ENCODE results near the gene TBC1D22B. TPM values are rescaled to one million over a fixed set of nuclear protein-coding genes. Genes with fewer than 3 reads are reported as not detected.
A peak's percentile ranks its signal among the peaks of the same experiment; 100 is the strongest.

The TBC1D22B gene
- total and polyA plus RNA-seq, 7 donors = 4.3 to 25.6 (median 9.0) TPM

DNA sequence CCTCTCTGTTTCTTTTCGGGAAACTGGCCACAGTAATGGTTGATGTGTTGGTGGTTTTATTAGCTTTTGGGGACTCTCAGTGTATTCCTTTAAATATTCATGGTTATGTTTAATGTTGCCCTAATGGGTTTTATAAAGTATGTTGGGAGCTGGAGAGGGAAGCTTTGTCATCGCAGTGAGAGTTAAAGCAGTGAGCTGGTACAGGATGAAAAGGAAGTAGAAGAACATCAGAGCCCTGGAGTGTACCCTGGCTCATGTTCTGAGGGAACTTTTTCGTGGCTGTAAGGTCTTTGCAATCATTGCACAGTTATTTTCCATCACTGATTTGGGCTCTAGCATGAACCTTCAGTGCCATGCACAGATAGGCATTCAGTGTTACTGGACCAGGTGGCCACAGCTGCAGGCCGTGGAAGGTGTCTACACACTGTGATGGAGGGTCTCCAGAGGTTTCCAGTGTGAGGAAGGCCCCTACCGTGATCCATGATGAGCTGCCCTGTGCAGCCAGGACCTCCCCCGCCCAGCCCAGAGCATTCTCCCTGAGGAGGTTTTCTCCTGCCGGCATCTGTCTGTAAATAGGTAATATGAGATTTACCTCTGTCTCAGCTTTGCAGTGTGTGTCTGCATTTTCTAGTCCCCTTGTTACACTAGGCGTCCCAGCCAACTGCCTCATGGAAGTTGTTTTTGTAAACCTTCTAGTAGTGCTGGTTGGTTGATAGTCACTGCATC, 22.8 kb downstream of the TBC1D22B start:
- DNase-seq (no peak), ATAC-seq (peak in 1 of 4 donors; percentile 7)
- Histone ChIP-seq H3K4me3 (peak overlapping the region; percentile 15), H3K27me3 (ENCODE audit: insufficient read depth in 3 of 3, low read length in 2 of 3) (no peaks in the 10 kb centered on the region), H3K4me1 (peaks cover 86% of the 10 kb centered on the region), H3K36me3 (ENCODE audit: insufficient read depth in 1 of 2, low read depth in 1 of 2) (peaks cover 6 to 31% of the 10 kb centered on the region in 2 donors), H3K27ac (peak overlapping the region; percentile 85), H3K9me3 (no peaks in the 10 kb centered on the region)
- 54 to 79% (median 57%) methylated on average over 8 of the region's 8 CpGs for WGBS, 3 donors
- intact Hi-C loops (cut with DNase I) = no loop called here
- TF ChIP-seq, protein P1, sequence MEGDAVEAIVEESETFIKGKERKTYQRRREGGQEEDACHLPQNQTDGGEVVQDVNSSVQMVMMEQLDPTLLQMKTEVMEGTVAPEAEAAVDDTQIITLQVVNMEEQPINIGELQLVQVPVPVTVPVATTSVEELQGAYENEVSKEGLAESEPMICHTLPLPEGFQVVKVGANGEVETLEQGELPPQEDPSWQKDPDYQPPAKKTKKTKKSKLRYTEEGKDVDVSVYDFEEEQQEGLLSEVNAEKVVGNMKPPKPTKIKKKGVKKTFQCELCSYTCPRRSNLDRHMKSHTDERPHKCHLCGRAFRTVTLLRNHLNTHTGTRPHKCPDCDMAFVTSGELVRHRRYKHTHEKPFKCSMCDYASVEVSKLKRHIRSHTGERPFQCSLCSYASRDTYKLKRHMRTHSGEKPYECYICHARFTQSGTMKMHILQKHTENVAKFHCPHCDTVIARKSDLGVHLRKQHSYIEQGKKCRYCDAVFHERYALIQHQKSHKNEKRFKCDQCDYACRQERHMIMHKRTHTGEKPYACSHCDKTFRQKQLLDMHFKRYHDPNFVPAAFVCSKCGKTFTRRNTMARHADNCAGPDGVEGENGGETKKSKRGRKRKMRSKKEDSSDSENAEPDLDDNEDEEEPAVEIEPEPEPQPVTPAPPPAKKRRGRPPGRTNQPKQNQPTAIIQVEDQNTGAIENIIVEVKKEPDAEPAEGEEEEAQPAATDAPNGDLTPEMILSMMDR (IDR thresholded peaks at IDR 0.05) = no peak

DNA sequence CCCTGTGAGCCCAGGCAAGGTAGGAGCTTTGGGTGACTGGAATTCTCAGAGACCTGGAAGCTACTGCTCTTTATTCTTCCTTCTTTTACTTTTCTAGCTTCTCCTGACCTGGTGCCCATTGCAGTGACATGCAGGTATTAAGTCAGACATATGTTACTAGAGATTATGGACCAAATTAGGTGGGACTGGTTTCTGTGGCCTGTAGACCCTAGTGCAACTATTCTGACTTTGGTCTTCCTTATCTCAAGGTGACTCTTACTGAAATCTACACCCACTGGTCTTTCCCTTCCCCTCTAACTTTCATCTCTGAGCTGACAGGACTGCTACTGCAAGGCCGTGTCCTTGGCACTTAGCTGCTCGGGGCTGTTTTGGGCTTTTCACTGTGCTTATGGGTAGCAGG, 24.8 kb downstream of the TBC1D22B start:
- Histone ChIP-seq H3K4me1 (peaks cover 77% of the 10 kb centered on the region), H3K9me3 (no peaks in the 10 kb centered on the region), H3K36me3 (ENCODE audit: insufficient read depth in 1 of 2, low read depth in 1 of 2) (peaks cover 6 to 49% of the 10 kb centered on the region in 2 donors), H3K27me3 (ENCODE audit: insufficient read depth in 3 of 3, low read length in 2 of 3) (no peaks in the 10 kb centered on the region), H3K27ac (peak overlapping the region; percentile 85), H3K4me3 (no peak overlapping the region)
- no peak for DNase-seq
- TF ChIP-seq, protein P1 (IDR thresholded peaks at IDR 0.05) = no peak
- WGBS, 3 donors = 82 to 91% (median 84%) methylated on average over 2 of the region's 2 CpGs
- ATAC-seq = no peak
- intact Hi-C loops (cut with DNase I) = no loop called here

DNA sequence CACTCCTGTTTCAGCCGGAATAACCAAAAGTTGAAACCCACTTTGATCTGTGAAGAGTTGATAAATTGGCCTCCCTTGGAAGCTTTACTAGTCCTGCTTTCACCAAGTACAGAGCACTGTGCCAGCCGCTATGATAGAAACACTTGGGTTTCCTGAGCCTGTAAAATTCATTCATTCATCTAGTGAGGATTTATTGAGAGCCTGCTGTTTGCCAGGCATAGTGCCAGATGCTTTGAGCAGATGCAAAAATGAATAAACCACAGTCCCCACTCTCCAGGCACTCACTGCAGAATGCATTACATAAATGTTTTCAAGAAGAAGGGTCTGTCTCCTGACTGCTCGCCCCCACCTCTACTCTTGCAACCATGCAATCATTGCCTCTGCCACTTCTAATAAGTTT, 25.7 kb downstream of the TBC1D22B start:
- ATAC-seq (no peak), DNase-seq (no peak)
- TF ChIP-seq, protein P1 (IDR thresholded peaks at IDR 0.05) = no peak
- Histone ChIP-seq H3K9me3 (no peaks in the 10 kb centered on the region), H3K36me3 (ENCODE audit: insufficient read depth in 1 of 2, low read depth in 1 of 2) (peaks cover 6 to 58% of the 10 kb centered on the region in 2 donors), H3K4me3 (peak overlapping the region; percentile 22), H3K27ac (peak overlapping the region; percentile 85), H3K27me3 (ENCODE audit: insufficient read depth in 3 of 3, low read length in 2 of 3) (no peaks in the 10 kb centered on the region), H3K4me1 (peaks cover 68% of the 10 kb centered on the region)
- intact Hi-C loops (cut with DNase I) = no loop called here
- 23 to 33% (median 26%) methylated on average over 3 of the region's 3 CpGs for WGBS, 3 donors

DNA sequence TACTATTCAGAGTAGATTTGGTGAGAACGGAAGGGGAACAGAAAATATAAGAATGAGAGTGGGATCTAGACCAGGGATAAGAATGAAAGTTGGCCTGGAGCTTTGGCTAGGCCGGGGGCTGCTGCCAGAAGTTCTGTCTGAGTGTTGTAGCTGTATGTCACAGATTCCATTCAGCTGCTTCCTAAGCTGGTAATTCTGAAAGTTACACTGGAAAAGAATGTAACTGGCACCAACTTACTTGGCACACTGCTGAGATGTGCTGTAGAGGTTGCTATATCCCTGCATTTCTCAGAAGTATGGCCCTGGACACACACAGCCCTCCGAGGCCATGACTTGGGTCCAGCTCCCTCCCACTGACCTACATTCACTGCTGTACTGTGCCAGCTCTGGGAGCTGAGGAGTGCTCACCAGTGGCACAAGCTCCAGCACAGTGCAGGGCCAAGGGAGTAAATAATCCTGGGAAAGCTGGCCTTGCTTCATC, 26.1 kb downstream of the TBC1D22B start:
- DNase-seq = peak; percentile 85 to 92

More for the DNA sequence above, 26.1 kb downstream of the TBC1D22B start:
- peak; percentile 84 to 91 (median 88) for ATAC-seq
- Histone ChIP-seq H3K36me3 (ENCODE audit: insufficient read depth in 1 of 2, low read depth in 1 of 2) (peaks cover 6 to 60% of the 10 kb centered on the region in 2 donors), H3K27me3 (ENCODE audit: insufficient read depth in 3 of 3, low read length in 2 of 3) (no peaks in the 10 kb centered on the region), H3K4me3 (peak overlapping the region; percentile 22), H3K27ac (peak overlapping the region; percentile 85), H3K9me3 (no peaks in the 10 kb centered on the region), H3K4me1 (peaks cover 64% of the 10 kb centered on the region)
- WGBS, 3 donors = 19 to 29% (median 23%) methylated on average over 3 of the region's 3 CpGs
- intact Hi-C loops (cut with DNase I) = no loop called here
- TF ChIP-seq, protein P1 (IDR thresholded peaks at IDR 0.05) = no peak

Measured in psoas muscle (tissue), 8 donors.